ENCODE data around the gene PFDN4. TPM values are rescaled to one million over a fixed set of nuclear protein-coding genes. Genes with fewer than 3 reads are reported as not detected.
A peak's percentile ranks its signal among the peaks of the same experiment; 100 is the strongest.

Gene PFDN4
- total and polyA plus RNA-seq, 2 of the 13 experiments (the other 11 are each of a cell fraction or from before 2014, with no cell fraction given), result 59.8 to 227 TPM

- no peak for TF ChIP-seq LCORL (IDR thresholded peaks at IDR 0.05)
- TF ChIP-seq LCORL (CRISPR knock-in tag; IDR thresholded peaks at IDR 0.05), result peak; percentile 81
- no peak; the same call in 1 of the 2 replicates for TF ChIP-seq ZNF564 (CRISPR knock-in tag; IDR thresholded peaks at IDR 0.05)
- TF ChIP-seq ZNF761 (CRISPR knock-in tag; conservative IDR thresholded peaks at IDR 0.05), result no peak
- no peak; the same call in none of the 2 replicates for TF ChIP-seq ISX (CRISPR knock-in tag; conservative IDR thresholded peaks at IDR 0.05)
- peak; percentile 93 for TF ChIP-seq MTF1 (CRISPR knock-in tag; IDR thresholded peaks at IDR 0.05)
- no peak for TF ChIP-seq ZNF431 (CRISPR knock-in tag; IDR thresholded peaks at IDR 0.05; ENCODE audit: borderline replicate concordance, low read depth)
- TF ChIP-seq E2F5 (CRISPR knock-in tag; conservative IDR thresholded peaks at IDR 0.05), result peak; percentile 86
- TF ChIP-seq ATF1 (CRISPR knock-in tag; IDR thresholded peaks at IDR 0.05), result no peak
- no peak for TF ChIP-seq ZNF207 (IDR thresholded peaks at IDR 0.05; ENCODE audit: borderline replicate concordance)
- 0 out of 2 replicates have a peak, but pooled peaks have one; percentile 84 for TF ChIP-seq ZNF556 (CRISPR knock-in tag; IDR thresholded peaks at IDR 0.05; ENCODE audit: borderline replicate concordance)
- TF ChIP-seq ZNF24 (IDR thresholded peaks at IDR 0.05), result no peak; the same call in 1 of the 2 replicates
- TF ChIP-seq THAP11 (CRISPR knock-in tag; IDR thresholded peaks at IDR 0.05), result peak; percentile 86
- TF ChIP-seq ZNF558 (CRISPR knock-in tag; IDR thresholded peaks at IDR 0.05; ENCODE audit: borderline replicate concordance), result peak; percentile 87
- no peak for TF ChIP-seq ZNF678 (CRISPR knock-in tag; IDR thresholded peaks at IDR 0.05)
- TF ChIP-seq, protein P1, sequence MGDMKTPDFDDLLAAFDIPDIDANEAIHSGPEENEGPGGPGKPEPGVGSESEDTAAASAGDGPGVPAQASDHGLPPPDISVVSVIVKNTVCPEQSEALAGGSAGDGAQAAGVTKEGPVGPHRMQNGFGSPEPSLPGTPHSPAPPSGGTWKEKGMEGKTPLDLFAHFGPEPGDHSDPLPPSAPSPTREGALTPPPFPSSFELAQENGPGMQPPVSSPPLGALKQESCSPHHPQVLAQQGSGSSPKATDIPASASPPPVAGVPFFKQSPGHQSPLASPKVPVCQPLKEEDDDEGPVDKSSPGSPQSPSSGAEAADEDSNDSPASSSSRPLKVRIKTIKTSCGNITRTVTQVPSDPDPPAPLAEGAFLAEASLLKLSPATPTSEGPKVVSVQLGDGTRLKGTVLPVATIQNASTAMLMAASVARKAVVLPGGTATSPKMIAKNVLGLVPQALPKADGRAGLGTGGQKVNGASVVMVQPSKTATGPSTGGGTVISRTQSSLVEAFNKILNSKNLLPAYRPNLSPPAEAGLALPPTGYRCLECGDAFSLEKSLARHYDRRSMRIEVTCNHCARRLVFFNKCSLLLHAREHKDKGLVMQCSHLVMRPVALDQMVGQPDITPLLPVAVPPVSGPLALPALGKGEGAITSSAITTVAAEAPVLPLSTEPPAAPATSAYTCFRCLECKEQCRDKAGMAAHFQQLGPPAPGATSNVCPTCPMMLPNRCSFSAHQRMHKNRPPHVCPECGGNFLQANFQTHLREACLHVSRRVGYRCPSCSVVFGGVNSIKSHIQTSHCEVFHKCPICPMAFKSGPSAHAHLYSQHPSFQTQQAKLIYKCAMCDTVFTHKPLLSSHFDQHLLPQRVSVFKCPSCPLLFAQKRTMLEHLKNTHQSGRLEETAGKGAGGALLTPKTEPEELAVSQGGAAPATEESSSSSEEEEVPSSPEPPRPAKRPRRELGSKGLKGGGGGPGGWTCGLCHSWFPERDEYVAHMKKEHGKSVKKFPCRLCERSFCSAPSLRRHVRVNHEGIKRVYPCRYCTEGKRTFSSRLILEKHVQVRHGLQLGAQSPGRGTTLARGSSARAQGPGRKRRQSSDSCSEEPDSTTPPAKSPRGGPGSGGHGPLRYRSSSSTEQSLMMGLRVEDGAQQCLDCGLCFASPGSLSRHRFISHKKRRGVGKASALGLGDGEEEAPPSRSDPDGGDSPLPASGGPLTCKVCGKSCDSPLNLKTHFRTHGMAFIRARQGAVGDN (CRISPR knock-in tag; IDR thresholded peaks at IDR 0.05), result peak; percentile 90
- peak; percentile 97 for TF ChIP-seq ATF7-NPFF (CRISPR knock-in tag; IDR thresholded peaks at IDR 0.05; ENCODE audit: low read depth)
- TF ChIP-seq CHD2 (IDR thresholded peaks at IDR 0.05; ENCODE audit: low read depth, low read length), result peak; percentile 49
- peak; percentile 72; the same call in 1 of the 2 replicates for TF ChIP-seq ZNF646 (CRISPR knock-in tag; IDR thresholded peaks at IDR 0.05)
These were observed at the start of gene PFDN4 (continued) for GRCh38 chr20:54207743-54208547.
